ENCODE measurements around the gene EMC9. TPM values are rescaled to one million over a fixed set of nuclear protein-coding genes. Genes with fewer than 3 reads are reported as not detected.

EMC9 gene
- 42.0 TPM for total RNA-seq (2021; ENCODE audit: unreplicated experiment)
- polyA plus RNA-seq (2012) = 57.8 and 70.6 TPM in 2 replicates
- Bru-seq, nascent RNA = percentile 87 among the genes with signal in this experiment
- percentile 88 among the genes with signal in this experiment for BruChase-seq, experiment 1, labeled RNA remaining after a 6-hour chase
- BruChase-seq, experiment 2, labeled RNA remaining after a 2-hour chase = percentile 85 among the genes with signal in this experiment
- long read RNA-seq, transcript EMC9-202 (5 exons, 953 nt) = major isoform, 8 of 42 reads
- long read RNA-seq, transcript EMC9-203 (1 exons, 565 nt) = minor isoform, 7 of 42 reads
- long read RNA-seq, partial matches to known transcripts = 15 of 42 reads
- long read RNA-seq, other reads (novel, unspliced or antisense) = 8 of 42 reads

GRCh38 chr14:24141097-24141880 lies at the start of gene EMC9:
Gene EMC9, minus strand, starts transcription at chr14:24141591. Its CDS starts 287 bp downstream, at chr14:24141304.
- intact Hi-C loops (cut with micrococcal nuclease) = no loop called here
- Histone ChIP-seq H3K9me2 (ENCODE audit: insufficient read depth) (no peaks in the 10 kb centered on the region), H3K36me3 (ENCODE audit: control insufficient read depth in 1 of 2, insufficient read depth in 2 of 2, low read length in 2 of 2) (peaks cover 23 to 28% of the 10 kb centered on the region in 2 experiments), H3K4me2 (ENCODE audit: low read length) (peak within 1 kb of the TSS; percentile 91), H3K4me1 (ENCODE audit: control insufficient read depth in 1 of 2, insufficient read depth in 2 of 2, low read length in 2 of 2) (peaks cover 26 to 50% of the 10 kb centered on the region in 2 experiments), H3K27ac (ENCODE audit: low read depth, low read length) (peak within 1 kb of the TSS; percentile 91), H3K27me3 (ENCODE audit: insufficient read depth, low read length) (no peaks in the 10 kb centered on the region), H3K79me2 (ENCODE audit: insufficient read depth, low read length) (peaks cover 62% of the 10 kb centered on the region), H4K20me1 (ENCODE audit: insufficient read depth) (no peaks in the 10 kb centered on the region), H3K9ac (ENCODE audit: low read length) (peak within 1 kb of the TSS; percentile 80), H3K4me3 (replicated peaks in 1 of 2; ENCODE audit: low read depth in 1 of 2, low read length in 2 of 2) (peak within 1 kb of the TSS; percentile 66 to 87), H3K9me3 (ENCODE audit: control insufficient read depth in 1 of 2, insufficient read depth in 1 of 2, low read depth in 1 of 2, low read length in 2 of 2) (no peaks in the 10 kb centered on the region), H2AFZ (ENCODE audit: low read depth, low read length, poor library complexity, severe bottlenecking) (no peak within 1 kb of the TSS)
- peak; percentile 99 for DNase-seq (ENCODE audit: low read depth, low spot score)
- ATAC-seq = peak; percentile 88
- CTCF ChIA-PET = interaction anchor here (1.0 to 1.6 kb wide), 4 partner anchors 19 to 83 kb away, joined by 4 to 11 read pairs (median 8); partner anchors contain the start of genes DCAF11, IRF9 and NRL
- TSS peak; percentile 48 for BruUV-seq (replicated peaks)
- TF ChIP-seq REST (IDR thresholded peaks at IDR 0.05; ENCODE audit: low read depth) (no peak), CTCF (IDR thresholded peaks at IDR 0.05 in 2 of 3, conservative IDR thresholded peaks at IDR 0.05 in 1 of 3; ENCODE audit: borderline replicate concordance in 1 of 3, insufficient read depth in 1 of 3, low read depth in 2 of 3, low read length in 2 of 3) (peak in 1 of 3 experiments; percentile 62; a peak in 3 of 6 replicates), CEBPB (IDR thresholded peaks at IDR 0.05; ENCODE audit: low read depth) (no peak), POLR2A (IDR thresholded peaks at IDR 0.05; ENCODE audit: borderline replicate concordance, extremely low read depth, insufficient read depth, insufficient read length) (peak; percentile 96), YY1 (IDR thresholded peaks at IDR 0.05; ENCODE audit: extremely low read depth, insufficient replicate concordance, low read depth, low read length) (peak; percentile 13), ZFX (IDR thresholded peaks at IDR 0.05) (peak; percentile 93), POLR2AphosphoS5 (IDR thresholded peaks at IDR 0.05; ENCODE audit: low read depth, low read length) (peak; percentile 92), FOSL1 (IDR thresholded peaks at IDR 0.05; ENCODE audit: low read depth) (no peak)
- POLR2A ChIA-PET = interaction anchor here (0.7 to 2.9 kb wide), 9 partner anchors 10 to 54 kb away, joined by 3 to 36 read pairs (median 4); partner anchors contain the start of genes DCAF11, IPO4, IRF9 and NRL
- RAD21 ChIA-PET (ENCODE audit: low non-redundant PET in 1 of 2, low total read pairs in 2 of 2, uncharacterized antibody in 2 of 2, unreplicated experiment in 2 of 2) = interaction anchor here in 1 of 2 experiments (1.2 kb wide), 1 partner anchor 27 kb away, joined by 10 read pairs; the partner anchor contains the start of genes DCAF11 and NRL
